Upper lobe of left lung (tissue), 4 donors: ENCODE measurements around the gene PPM1L.

Experiments used
- POLR2A ChIP-seq, 4 donors: fragments of 450-650 bp; IDR thresholded peaks; one replicate each; pipeline ENCODE4 v1.5.1; 2016 to 2017; ENCODE audit warnings: antibody characterized with exemption in 4 of 4, mild to moderate bottlenecking in 2 of 4
- TF ChIP-seq, protein P1 (sequence below), 6 experiments: fragments of 450-650 bp in 4 of 6; fragments of 200-600 bp in 2 of 6; sonication (generic) in 2 of 6; IDR thresholded peaks; one replicate each; pipeline ENCODE4 v1.5.1; 2016 to 2019; ENCODE audit warnings: antibody characterized with exemption in 6 of 6

GRCh38 chr3:160829486-160830009, 73.5 kb downstream of the PPM1L start:
- TF ChIP-seq, protein P1, sequence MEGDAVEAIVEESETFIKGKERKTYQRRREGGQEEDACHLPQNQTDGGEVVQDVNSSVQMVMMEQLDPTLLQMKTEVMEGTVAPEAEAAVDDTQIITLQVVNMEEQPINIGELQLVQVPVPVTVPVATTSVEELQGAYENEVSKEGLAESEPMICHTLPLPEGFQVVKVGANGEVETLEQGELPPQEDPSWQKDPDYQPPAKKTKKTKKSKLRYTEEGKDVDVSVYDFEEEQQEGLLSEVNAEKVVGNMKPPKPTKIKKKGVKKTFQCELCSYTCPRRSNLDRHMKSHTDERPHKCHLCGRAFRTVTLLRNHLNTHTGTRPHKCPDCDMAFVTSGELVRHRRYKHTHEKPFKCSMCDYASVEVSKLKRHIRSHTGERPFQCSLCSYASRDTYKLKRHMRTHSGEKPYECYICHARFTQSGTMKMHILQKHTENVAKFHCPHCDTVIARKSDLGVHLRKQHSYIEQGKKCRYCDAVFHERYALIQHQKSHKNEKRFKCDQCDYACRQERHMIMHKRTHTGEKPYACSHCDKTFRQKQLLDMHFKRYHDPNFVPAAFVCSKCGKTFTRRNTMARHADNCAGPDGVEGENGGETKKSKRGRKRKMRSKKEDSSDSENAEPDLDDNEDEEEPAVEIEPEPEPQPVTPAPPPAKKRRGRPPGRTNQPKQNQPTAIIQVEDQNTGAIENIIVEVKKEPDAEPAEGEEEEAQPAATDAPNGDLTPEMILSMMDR (IDR thresholded peaks at IDR 0.05): no peak
- no peak for TF ChIP-seq POLR2A (IDR thresholded peaks at IDR 0.05)
